Cardiac fibroblast (primary cell): ENCODE results near the gene FZR1.

Experiments
- DNase-seq, 2 donors: peaks; one replicate each; pipeline versions ENCODE4 v3.0.0 to v3.0.0-alpha.2; 2010; ENCODE audit warnings: low read depth in 2 of 2
- H3K4me3 ChIP-seq, 2 donors: replicated peaks in 1 of 2; 1 replicate in 1 of 2; 2 replicates in 1 of 2; pipeline ENCODE4 v1.5.1; 2011; ENCODE audit warnings: low read depth in 2 of 2, low read length in 2 of 2, mild to moderate bottlenecking in 2 of 2, moderate library complexity in 1 of 2
- TF ChIP-seq, protein P1 (sequence below): IDR thresholded peaks from one replicate; pipeline ENCODE4 v1.5.1; 2011; ENCODE audit warnings: low read depth, mild to moderate bottlenecking, low read length, inconsistent platforms

The FZR1 gene

DNA sequence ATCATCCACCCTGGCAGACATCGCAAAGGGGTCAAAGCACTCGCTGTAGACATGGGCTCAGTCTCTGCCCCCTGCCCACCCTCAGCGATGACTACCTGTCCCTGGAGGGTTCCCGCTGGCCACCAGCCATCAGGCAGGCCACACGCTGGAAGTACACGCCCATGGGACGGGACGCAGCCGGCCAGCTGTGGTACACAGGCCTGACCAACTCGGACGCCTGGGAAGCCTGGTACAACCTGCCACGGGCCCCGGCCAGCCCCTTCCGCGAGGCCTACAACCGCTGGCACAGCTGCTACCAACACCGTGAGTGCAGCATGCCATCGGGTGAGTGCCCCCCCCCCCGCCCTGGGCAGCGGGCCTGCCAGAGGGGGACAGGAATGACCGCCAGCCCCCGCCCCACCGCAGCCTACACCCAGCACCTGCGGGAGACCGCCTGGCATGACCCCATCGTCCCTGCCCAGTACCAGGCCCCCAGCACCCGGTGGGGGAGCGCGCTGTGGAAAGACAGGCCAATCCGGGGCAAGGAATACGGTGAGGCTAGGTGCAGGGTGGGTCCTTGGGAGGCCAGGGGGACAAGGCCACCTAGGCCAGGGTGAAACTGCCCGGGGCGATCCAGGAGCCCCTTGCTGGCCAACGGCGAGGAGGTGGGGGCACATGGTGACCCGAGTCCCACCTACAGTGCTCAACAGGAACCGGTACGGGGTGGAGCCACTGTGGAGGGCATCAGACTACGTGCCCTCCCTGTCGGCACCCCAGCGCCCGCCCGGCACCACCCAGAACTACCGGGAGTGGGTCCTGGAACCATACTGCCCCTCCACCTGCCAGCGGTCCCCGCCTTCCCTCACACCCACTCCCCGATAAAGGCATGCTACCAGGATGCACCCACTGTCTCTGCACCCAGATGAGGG is 37.3 kb downstream of the FZR1 start:
- H3K4me3 ChIP-seq, result no peak overlapping the region
- DNase-seq, result peak in 1 of 2 donors; percentile 37
- TF ChIP-seq, protein P1, sequence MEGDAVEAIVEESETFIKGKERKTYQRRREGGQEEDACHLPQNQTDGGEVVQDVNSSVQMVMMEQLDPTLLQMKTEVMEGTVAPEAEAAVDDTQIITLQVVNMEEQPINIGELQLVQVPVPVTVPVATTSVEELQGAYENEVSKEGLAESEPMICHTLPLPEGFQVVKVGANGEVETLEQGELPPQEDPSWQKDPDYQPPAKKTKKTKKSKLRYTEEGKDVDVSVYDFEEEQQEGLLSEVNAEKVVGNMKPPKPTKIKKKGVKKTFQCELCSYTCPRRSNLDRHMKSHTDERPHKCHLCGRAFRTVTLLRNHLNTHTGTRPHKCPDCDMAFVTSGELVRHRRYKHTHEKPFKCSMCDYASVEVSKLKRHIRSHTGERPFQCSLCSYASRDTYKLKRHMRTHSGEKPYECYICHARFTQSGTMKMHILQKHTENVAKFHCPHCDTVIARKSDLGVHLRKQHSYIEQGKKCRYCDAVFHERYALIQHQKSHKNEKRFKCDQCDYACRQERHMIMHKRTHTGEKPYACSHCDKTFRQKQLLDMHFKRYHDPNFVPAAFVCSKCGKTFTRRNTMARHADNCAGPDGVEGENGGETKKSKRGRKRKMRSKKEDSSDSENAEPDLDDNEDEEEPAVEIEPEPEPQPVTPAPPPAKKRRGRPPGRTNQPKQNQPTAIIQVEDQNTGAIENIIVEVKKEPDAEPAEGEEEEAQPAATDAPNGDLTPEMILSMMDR, result no peak

DNA sequence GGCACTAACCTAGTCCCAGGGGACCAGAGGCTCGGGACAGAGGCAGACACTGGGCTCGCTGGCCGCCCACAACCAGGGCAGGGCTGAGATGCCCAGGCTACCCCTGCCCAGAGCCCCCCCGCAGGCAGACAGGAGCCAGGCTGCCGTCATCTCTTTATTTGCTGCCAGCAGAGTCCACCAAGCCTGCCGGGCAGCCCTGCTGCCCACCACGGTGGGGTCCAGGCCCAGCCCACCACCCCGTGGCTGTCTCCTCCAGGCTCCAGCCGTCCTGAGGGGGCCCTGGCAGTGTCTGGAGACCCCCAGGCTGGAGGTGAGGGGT is 37.9 kb downstream of the FZR1 start:
- no peak overlapping the region for H3K4me3 ChIP-seq
- TF ChIP-seq, protein P1, result no peak
- no peak for DNase-seq

DNA sequence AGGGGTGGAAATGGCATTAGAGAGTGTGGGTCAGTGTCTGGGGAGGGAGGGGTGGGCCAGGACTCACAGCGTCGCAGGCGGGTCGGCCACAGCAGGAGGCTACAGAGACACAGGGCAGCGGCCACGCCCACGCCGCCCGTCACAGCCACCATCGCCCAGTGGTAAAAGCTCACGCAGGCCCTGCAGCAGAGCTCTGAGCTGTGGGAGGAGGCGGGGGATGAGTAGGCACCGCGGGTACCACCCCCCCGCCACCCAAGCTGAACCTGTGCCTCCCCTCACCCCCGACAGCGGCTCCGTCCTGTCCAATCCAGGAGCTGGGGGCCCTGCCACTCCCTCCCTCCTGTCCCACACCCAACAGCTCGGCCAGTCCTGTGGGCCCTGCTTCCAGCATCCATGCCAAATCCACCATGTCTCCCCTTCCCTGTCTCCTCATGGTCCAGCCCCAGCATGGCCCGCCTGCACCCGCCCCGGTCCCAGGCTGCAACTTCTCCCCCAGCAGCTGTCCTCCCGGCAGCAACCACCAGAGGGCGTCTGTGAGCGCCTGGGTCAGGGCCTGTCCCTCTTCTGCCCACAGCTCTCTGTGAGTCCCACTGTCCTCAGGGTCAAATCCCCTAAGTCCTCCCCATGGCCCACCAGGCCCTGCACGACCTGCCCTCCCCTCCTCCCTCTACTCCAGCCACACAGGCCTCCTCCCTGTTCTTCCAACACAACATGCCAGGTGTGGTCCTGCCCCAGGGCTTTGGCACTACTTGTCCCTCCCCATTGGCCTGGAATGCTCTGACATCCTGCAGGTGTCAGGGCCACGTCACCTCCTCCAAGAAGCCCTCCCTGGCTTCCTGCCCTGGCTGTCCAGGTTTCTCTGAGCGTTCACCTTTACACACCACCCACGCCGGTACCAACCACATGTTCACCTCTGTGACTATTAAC is 38.9 kb downstream of the FZR1 start:
- H3K4me3 ChIP-seq, result no peak overlapping the region
- TF ChIP-seq, protein P1, result peak; percentile 97
- peak; percentile 60 to 63 for DNase-seq

DNA sequence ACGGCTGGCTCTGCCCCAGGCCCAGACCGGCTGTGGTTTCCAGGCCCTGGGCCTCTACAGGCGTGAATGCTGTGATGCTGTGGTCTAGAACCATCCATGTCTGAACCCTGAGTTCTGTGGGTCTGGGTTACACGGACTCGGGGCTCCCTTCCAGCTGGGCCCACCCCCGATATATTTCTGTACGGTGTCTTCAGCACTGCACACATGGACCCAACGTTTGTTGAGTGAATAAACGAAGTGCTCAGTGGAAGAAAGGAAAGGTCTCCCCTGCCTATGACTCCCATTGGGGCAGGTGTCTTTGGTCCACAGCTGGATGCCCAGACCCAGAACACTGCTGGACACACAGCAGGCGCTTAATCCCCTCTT is 39.5 kb downstream of the FZR1 start:
- no peak overlapping the region for H3K4me3 ChIP-seq
- TF ChIP-seq, protein P1, result no peak
- no peak for DNase-seq

DNA sequence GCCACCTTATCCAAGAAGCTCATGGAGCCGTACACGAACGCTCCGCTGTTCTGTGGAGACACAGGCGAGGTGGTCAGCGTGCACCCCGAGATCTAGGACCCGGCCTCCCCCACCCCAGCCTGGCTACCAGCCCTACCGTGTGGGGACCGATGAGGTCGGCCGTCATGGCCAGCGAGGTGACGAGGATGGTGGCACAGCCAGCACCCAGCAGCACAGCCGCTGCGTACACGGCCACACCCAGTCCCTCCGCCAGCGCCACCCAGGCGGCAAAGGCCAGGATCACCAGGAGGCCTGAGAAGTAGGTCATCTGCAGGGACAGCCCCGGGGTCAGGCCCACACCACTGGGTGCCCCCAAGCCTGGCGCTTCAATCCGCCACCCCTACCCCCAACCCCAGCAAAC is 40.0 kb downstream of the FZR1 start:
- TF ChIP-seq, protein P1, result no peak
- DNase-seq, result no peak
- H3K4me3 ChIP-seq, result no peak overlapping the region

DNA sequence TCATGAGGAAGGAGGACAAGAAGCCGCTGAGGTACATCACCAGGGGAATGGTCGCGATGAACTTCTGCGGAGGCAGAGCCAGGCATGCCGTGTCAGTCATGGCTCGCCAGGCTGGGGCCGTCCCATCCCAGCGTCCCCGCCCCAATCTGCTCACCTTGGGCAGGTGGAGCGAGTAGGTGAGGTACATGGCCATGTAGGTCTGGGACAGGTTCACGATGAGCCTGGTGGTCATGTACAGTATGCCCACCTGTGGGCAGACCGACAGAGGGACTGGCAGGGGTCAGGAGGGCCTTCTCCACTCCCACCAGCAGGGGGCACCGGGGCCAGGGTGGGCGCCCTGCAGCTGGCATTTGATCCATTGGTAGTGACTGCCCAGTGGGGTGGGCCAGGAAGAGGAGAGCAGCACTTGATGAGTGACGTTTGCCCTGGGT is 41.2 kb downstream of the FZR1 start:
- DNase-seq, result no peak
- no peak overlapping the region for H3K4me3 ChIP-seq
- TF ChIP-seq, protein P1, result peak; percentile 76
